Measurements from ENCODE around the gene NAV3.
"Not testable (repeated sequence)": the region's sequence is repeated elsewhere in the genome, so short reads cannot be mapped to it uniquely, and the experiment has no call there.

NAV3 gene

GRCh38 chr12:78057075-78057474 lies 226.4 kb downstream of the NAV3 start:
- no peak for DNase-seq

GRCh38 chr12:78060186-78060585 lies 229.5 kb downstream of the NAV3 start:
- no peak for DNase-seq

- peak; percentile 7 for DNase-seq
Measured at GRCh38 chr12:78062786-78063185, 232.1 kb downstream of the NAV3 start.

- DNase-seq = no peak
Measured at GRCh38 chr12:78081590-78082314, 251.1 kb downstream of the NAV3 start.

DNA sequence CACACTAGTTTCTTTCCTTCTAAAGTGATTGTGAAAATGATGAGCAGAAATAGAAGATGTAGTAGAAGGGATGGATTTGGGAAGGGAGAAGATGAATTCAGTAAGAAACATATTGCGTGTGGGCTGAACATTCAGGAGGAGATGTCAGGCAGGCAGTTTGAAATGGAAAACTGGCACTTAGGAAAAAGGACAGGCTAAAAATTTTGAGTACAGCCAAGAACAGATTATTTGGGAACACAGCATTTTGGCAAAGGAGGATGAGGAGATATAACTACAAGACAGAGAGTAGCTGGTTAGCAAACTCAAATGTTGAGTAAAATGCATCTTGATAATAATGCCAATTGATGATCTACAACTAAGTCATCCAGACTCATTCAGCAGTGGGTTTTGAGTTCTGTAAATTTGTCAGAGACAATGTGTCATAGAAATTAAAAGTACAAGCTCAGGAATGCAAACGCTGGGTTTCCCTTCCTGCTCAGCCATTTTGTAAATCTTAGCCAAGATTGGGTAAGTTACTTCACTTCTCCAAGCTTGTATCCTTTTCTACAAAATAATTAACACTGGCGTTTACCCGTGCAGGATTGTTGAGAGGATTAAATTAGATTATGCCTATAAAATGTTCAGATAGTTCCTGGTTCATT lies 255.0 kb downstream of the NAV3 start:
- no peak for DNase-seq

- DNase-seq = no peak
Measured at GRCh38 chr12:78086553-78087362, 256.1 kb downstream of the NAV3 start.

DNA sequence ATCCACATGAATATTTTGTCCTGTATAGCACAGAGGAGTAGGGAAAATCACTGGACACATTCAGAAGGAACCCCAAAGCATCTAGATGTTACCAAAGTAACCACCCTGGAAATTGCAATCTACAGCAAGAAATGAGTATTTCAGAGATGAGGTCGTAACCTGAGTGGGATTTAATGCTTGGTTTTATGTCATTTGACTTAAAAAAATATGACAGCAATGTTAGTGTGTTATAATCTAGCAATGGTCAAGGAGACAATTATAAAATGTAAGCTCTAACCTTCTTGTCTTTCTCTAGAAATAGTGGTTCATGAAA lies 256.6 kb downstream of the NAV3 start:
- no peak for DNase-seq

- DNase-seq = no peak
Measured at GRCh38 chr12:78088391-78088832, 257.7 kb downstream of the NAV3 start.

GRCh38 chr12:78090266-78090665 lies 259.6 kb downstream of the NAV3 start:
- no peak for DNase-seq

- no peak for DNase-seq
Measured at GRCh38 chr12:78095623-78096022, 264.9 kb downstream of the NAV3 start.

- DNase-seq = peak; percentile 69
Measured at GRCh38 chr12:78096909-78097597, 266.4 kb downstream of the NAV3 start.

DNA sequence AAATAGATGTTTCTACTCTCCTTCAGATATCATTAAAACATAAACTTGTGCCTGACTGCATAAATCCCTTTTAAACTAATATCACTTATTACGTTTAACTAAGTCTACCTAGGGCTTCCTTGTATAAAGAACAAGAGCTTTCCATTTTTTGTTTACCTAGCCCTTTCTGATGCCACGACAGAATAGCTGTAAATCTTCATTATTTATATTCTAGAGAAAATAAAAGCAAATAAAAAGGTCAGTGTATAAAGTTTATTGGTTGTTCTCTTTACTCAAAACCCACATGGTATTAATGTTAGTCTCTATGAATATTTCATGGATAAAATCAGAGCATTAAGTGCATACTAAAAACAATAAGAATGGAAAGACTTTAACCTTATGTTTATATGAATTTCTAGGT lies 269.1 kb downstream of the NAV3 start:
- DNase-seq = no peak

DNA sequence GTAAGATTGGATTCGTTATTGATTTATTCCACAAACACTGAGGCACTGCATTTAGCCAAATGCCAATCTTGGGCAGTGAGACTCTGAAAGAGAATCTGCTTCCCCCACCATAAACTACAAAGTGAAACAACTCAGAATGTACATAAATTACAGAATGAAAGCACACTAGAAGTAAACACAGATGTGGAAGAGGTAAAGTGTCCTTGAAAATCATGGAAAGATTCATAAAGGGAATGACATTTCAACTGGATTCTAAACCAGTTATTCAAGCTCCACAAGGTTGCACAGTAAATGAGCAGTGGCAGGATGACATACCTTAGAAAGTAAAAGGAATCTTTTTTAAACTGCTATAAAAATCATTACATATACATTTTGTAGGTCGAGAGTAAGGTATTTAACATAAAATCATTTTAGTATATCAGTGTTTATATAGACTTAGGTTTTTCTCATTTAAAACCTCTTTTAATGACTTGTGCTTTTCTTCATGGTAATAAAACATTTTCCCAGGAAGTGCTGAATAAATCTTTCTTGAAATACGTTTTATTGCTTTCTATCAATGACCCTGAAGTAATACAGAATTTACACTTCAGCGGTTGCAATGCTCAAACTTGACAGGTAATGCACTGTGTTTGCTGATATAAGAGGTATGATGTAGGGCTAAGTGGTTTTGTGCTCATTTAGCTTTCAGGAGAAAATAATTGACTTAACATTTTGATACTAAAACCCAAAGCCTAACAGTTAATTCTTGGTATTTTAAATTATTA lies 270.6 kb downstream of the NAV3 start:
- DNase-seq = no peak

DNA sequence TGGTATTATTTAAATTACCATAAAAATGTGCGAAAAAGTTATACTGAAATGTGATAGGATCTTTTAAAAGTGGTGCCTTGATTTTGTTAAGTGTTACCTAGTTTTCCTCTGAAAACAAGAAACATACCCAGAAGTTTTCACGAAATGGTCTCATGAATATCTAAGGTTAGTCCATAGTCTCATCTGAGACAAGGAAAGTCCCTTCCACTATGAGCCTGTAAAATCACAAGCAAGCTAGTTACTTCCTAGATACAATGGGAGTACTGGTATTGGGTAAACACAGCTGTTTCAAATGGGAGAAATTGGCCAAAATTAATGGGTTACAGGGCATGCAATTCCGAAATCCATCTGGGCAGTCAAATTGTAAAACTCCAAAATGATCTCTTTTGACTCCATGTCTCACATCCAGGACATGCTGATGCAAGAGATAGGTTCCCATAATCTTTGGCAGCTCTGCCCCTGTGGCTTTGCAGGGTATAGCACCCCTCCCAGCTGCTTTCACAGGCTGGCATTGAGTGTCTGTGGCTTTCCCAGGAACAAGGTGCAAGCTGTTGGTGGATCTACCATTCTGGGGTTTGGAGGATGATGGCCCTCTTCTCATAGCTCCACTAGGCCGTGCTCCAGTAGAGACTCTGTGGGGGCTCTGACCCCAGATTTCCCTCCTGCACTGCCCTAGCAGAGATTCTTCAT lies 271.4 kb downstream of the NAV3 start:
- DNase-seq = no peak

DNA sequence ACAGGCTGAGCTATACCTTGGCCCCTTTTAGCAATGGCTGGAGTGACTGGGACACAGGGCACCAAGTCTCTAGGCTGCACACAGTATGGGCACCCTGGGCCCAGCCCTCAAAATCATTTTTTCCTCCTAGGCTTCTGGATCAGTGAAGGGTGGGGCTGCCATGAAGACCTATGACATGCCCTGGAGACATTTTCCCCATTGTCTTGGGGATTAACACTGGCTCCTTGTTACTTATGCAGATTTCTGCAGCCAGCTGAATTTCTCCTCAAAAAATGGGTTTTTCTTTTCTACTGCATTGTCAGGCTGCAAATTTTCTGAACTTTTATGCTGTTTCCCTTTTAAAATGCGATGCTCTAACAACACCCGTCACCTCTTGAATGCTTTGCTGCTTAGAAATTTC lies 272.1 kb downstream of the NAV3 start:
- not testable (repeated sequence) for DNase-seq

- DNase-seq = no peak
Measured at GRCh38 chr12:78115889-78116288, 285.2 kb downstream of the NAV3 start.

DNA sequence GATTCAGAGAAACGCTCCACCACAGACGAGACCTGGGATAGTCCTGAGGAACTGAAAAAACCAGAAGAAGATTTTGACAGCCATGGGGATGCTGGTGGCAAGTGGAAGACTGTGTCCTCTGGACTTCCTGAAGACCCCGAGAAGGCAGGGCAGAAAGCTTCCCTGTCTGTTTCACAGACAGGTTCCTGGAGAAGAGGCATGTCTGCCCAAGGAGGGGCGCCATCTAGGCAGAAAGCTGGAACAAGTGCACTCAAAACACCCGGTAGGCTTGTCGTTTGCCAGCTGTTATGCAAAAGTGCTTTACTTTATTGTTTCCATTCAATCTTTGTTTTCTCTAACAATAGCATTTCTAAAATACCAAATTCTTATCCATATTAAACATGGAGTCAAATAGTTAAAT lies 287.3 kb downstream of the NAV3 start:
- no peak for DNase-seq

DNA sequence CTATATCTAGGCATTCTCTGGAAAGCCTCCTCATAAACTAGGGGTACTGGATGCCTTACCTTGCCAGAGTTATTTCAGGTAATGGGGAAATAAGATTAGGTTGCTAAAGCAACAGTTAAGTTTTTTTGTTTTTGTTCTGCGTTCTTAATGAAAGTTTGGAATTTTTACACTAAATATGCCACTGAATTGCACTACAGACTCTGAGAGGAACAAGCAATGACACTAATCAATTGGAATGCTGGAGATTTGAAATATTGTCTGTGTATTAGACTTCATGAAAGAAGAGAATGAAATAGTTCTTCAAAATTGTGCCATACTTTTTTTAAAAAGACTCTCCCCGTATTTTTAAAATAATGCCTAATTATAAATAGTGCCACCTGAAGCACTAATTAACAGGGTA lies 287.8 kb downstream of the NAV3 start:
- no peak for DNase-seq

GRCh38 chr12:78119351-78119918 lies 288.7 kb downstream of the NAV3 start:
- DNase-seq = no peak

- no peak for DNase-seq
Measured at GRCh38 chr12:78120306-78120705, 289.6 kb downstream of the NAV3 start.

DNA sequence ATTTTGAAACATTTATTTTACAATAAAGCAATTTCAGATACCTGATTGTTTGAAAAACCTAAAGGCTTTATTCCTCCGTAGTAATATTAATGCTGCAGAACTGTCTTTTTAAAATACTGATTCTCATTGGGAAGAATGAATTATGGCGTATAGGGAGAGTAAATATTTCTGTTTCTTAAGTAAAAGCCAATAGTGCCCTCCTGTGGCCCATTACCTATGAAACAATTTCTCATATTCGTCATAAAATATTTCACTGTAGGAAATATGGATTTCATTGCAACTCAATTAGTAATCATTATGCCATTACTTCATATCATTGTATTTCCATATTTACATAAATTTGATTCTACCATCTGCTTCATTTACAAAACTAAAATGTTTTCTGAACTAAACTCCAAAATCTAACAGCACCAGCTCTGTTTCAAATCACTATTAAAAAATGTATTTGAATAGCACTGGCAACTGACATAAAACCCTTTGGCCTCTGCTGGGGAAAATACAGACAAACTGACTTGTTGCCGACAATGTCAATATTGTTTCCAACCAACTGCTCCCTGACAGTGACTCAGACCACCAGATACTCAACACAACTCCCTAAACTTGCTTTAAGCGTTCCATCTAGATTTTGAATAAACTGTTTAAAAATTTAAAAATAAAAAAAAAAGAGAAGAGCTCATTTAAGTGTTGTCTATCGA lies 290.3 kb downstream of the NAV3 start:
- peak; percentile 45 for DNase-seq
